Uterus (tissue), 4 donors: Measurements from ENCODE around the gene ARAP2. TPM values are rescaled to one million over a fixed set of nuclear protein-coding genes. Genes with fewer than 3 reads are reported as not detected.

Experiments used
- DNase-seq, 2 donors: peaks; one replicate each; pipeline ENCODE4 v3.0.0-alpha.2; 2019 to 2020
- H3K27ac ChIP-seq, 2 donors: fragments of 200-600 bp; sonication (generic); 1 replicate in 1 of 2; 2 replicates in 1 of 2; pipeline ENCODE4 v1.5.1; 2016 to 2018
- H3K27me3 ChIP-seq, 2 donors: fragments of 200-600 bp; sonication (generic); one replicate each; pipeline ENCODE4 v1.5.1; 2018 to 2019; ENCODE audit warnings: control low read depth in 1 of 2
- H3K36me3 ChIP-seq, 2 donors: fragments of 200-600 bp; sonication (generic); one replicate each; pipeline ENCODE4 v1.5.1; 2019; ENCODE audit warnings: control low read depth in 1 of 2
- H3K4me1 ChIP-seq, 2 donors: fragments of 200-600 bp; sonication (generic); one replicate each; pipeline ENCODE4 v1.5.1; 2018 to 2019; ENCODE audit warnings: control low read depth in 1 of 2
- H3K4me3 ChIP-seq, 2 donors: fragments of 200-600 bp; sonication (generic); 1 replicate in 1 of 2; 2 replicates in 1 of 2; pipeline ENCODE4 v1.5.1; 2018 to 2019; ENCODE audit warnings: mild to moderate bottlenecking in 1 of 2
- H3K9me3 ChIP-seq, 2 donors: fragments of 200-600 bp; sonication (generic); one replicate each; pipeline ENCODE4 v1.5.1; 2019; ENCODE audit warnings: control low read depth in 1 of 2
- POLR2A ChIP-seq, 2 donors: fragments of 450-650 bp; IDR thresholded peaks; one replicate each; pipeline ENCODE4 v1.6.1; 2016; ENCODE audit warnings: antibody characterized with exemption in 2 of 2, mild to moderate bottlenecking in 1 of 2, moderate library complexity in 1 of 2
- intact Hi-C: fragments of 100-400 bp; cut with DNase I; formaldehyde crosslinking; loops from one replicate; pipeline ENCODE4 v1.15.1; 2023; ENCODE audit warnings: low total_unique reads
- total RNA-seq, 4 donors: library from RNA; depleted of rRNA in 3 of 4; stranded (reverse); fragments of >200 nt in 3 of 4; gene quantifications; one replicate each; pipeline versions ENCODE4 v1.1.0 to v1.2.4, GENCODE V29; 2014 to 2023
- TF ChIP-seq, protein P1 (sequence below), 4 experiments: fragments of 200-600 bp in 2 of 4; fragments of 450-650 bp in 2 of 4; sonication (generic) in 2 of 4; IDR thresholded peaks; one replicate each; pipeline ENCODE4 v1.5.1; 2016 to 2019; ENCODE audit warnings: antibody characterized with exemption in 4 of 4, mild to moderate bottlenecking in 2 of 4, moderate library complexity in 1 of 4
- donor health status: DM: yes; HTN: yes; CAD: no.

ARAP2 gene
- total RNA-seq, 4 donors from 2014 or later: 10.5 to 134 (median 27.1) TPM

DNA sequence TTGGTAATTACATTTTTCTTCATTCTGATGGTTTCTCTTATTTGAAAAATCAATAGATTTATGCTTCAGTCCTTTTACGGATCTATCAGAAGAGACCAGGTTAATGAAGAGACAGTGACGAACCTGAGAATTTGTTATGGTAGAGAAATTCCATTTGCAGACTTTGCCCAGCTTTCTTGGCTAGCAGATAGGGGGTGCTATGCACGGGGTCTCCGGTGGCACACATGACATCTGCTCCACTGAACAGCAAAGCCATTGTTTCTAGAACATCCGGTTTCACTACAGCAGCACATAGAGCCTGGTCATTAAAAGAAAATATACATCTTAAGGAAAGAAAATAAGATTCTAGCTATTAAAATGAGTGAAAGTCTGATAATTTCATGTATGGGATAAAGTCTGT is 85.1 kb downstream of the ARAP2 start:
- TF ChIP-seq POLR2A (IDR thresholded peaks at IDR 0.05): no peak
- intact Hi-C loops: no loop called here
- no peak overlapping the region for H3K27ac ChIP-seq
- H3K27me3 ChIP-seq: no peaks in the 10 kb centered on the region
- H3K9me3 ChIP-seq: no peaks in the 10 kb centered on the region
- no peaks in the 10 kb centered on the region for H3K4me1 ChIP-seq
- H3K36me3 ChIP-seq: no peaks in the 10 kb centered on the region
- no peak overlapping the region for H3K4me3 ChIP-seq
- DNase-seq: no peak

DNA sequence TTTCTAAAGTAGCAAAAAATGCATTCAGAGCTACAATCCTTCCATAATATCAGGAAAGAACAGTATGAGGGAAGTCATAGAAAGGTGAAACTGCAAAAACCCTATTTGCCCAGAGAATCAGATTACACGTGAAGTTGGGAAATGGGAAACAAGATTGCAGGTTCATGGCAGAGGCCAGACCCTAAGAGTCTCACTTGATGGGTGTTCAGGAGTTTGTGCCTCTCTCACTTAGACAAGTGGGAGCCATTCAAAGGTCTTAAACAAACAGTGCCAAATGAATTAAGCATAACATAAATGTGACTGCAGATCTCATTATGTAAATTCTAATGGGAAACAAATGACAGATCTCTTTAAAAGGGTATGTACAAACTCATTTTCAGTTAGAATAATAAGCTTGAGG is 91.6 kb downstream of the ARAP2 start:
- intact Hi-C loops: no loop called here
- Histone ChIP-seq H3K9me3 (no peaks in the 10 kb centered on the region), H3K4me1 (no peaks in the 10 kb centered on the region), H3K27me3 (no peaks in the 10 kb centered on the region), H3K4me3 (no peak overlapping the region), H3K27ac (no peak overlapping the region), H3K36me3 (no peaks in the 10 kb centered on the region)
- TF ChIP-seq, protein P1, sequence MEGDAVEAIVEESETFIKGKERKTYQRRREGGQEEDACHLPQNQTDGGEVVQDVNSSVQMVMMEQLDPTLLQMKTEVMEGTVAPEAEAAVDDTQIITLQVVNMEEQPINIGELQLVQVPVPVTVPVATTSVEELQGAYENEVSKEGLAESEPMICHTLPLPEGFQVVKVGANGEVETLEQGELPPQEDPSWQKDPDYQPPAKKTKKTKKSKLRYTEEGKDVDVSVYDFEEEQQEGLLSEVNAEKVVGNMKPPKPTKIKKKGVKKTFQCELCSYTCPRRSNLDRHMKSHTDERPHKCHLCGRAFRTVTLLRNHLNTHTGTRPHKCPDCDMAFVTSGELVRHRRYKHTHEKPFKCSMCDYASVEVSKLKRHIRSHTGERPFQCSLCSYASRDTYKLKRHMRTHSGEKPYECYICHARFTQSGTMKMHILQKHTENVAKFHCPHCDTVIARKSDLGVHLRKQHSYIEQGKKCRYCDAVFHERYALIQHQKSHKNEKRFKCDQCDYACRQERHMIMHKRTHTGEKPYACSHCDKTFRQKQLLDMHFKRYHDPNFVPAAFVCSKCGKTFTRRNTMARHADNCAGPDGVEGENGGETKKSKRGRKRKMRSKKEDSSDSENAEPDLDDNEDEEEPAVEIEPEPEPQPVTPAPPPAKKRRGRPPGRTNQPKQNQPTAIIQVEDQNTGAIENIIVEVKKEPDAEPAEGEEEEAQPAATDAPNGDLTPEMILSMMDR (IDR thresholded peaks at IDR 0.05): no peak
- no peak for TF ChIP-seq POLR2A (IDR thresholded peaks at IDR 0.05)
- DNase-seq: no peak

DNA sequence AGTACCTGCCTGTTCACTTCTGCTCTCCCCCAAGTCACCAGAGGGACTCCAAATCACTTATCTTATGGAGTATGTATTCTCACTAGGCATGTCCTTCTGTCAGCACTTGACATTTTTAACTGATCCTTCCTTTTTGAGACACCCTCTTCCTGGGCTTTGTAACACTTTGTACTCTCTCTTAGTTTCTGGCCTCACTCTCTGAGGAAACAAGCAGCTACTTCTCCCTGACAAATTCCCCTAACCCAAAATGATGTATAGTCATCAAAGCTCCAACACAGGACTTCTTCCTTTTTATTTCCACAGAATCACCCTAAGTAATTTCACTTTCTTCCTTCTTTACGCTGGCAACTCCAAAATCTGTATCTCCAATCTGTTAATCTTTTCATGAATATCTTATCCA is 101.8 kb downstream of the ARAP2 start:
- H3K27ac ChIP-seq: no peak overlapping the region
- no peak for TF ChIP-seq POLR2A (IDR thresholded peaks at IDR 0.05)
- TF ChIP-seq, protein P1 (IDR thresholded peaks at IDR 0.05): no peak
- H3K4me1 ChIP-seq: no peaks in the 10 kb centered on the region
- H3K4me3 ChIP-seq: no peak overlapping the region
- DNase-seq: no peak
- H3K27me3 ChIP-seq: no peaks in the 10 kb centered on the region
- H3K9me3 ChIP-seq: no peaks in the 10 kb centered on the region
- H3K36me3 ChIP-seq: no peaks in the 10 kb centered on the region
- intact Hi-C loops: no loop called here

DNA sequence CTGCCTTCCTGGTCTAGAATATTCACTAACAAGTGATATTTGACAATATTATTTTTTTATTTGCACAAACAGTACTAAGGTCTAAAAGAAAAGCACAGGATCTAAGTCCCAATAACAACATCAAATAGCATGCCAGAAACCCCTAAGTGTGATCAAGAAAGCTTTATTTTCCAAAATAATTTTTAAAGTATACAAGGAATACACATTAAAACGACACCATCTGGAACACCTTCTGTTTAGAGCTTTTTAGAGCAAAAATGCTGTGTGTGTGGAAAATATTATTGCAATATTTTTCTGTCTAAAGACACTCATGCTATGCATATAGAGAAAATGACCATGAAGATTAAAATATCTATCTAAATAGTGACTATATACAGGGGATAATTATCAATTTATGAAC is 103.1 kb downstream of the ARAP2 start:
- intact Hi-C loops: no loop called here
- no peaks in the 10 kb centered on the region for H3K4me1 ChIP-seq

DNA sequence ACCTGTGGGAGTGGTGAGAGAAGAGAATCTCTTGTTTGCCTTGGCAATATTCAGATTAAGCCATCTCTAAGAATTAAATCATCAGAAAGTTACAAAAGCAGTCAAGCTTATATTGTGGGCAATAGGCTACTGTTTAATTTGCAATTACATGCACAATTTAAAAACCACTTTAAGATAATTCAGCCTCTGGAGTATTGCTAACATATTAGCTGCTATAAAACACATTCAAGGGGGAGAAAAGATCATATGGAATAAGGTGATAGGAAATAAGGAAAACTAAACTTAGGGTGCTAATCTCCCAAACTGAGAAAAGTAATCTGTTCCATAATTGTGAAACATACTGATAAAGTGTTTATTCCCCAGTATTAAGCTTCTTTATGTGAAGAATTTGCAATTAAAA is 103.9 kb downstream of the ARAP2 start:
- DNase-seq: no peak
- Histone ChIP-seq H3K27me3 (no peaks in the 10 kb centered on the region), H3K4me1 (no peaks in the 10 kb centered on the region), H3K36me3 (no peaks in the 10 kb centered on the region), H3K9me3 (no peaks in the 10 kb centered on the region), H3K4me3 (no peak overlapping the region), H3K27ac (no peak overlapping the region)
- TF ChIP-seq, protein P1 (IDR thresholded peaks at IDR 0.05): no peak
- no peak for TF ChIP-seq POLR2A (IDR thresholded peaks at IDR 0.05)
- intact Hi-C loops: no loop called here

More for the DNA sequence above, 103.1 kb downstream of the ARAP2 start:
- Histone ChIP-seq H3K4me3 (no peak overlapping the region), H3K27me3 (no peaks in the 10 kb centered on the region), H3K36me3 (no peaks in the 10 kb centered on the region), H3K9me3 (no peaks in the 10 kb centered on the region), H3K27ac (no peak overlapping the region)
- DNase-seq: no peak
- TF ChIP-seq POLR2A (IDR thresholded peaks at IDR 0.05): no peak
- TF ChIP-seq, protein P1 (IDR thresholded peaks at IDR 0.05): no peak

DNA sequence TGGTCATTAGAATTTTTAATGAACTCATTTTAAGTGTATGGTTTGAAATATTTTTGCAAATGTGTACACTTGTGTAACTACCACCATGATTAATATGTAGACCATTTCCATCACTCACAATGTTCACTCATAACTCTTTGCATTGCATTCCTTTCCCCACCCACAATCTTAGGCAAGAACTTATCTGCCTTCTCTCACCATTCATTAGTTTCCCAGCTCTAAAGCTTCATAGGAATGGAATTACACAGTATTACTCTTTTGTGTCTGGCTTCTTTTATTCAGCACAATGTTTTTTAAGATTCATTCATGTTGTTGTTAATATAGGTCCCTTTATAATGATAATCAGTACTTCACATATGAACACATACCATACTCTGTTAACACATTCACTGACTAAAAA is 106.1 kb downstream of the ARAP2 start:
- no peaks in the 10 kb centered on the region for H3K4me1 ChIP-seq
- no peaks in the 10 kb centered on the region for H3K27me3 ChIP-seq
- no peak overlapping the region for H3K4me3 ChIP-seq
- TF ChIP-seq, protein P1 (IDR thresholded peaks at IDR 0.05): no peak
- no peak for TF ChIP-seq POLR2A (IDR thresholded peaks at IDR 0.05)
- H3K36me3 ChIP-seq: no peaks in the 10 kb centered on the region
- no peaks in the 10 kb centered on the region for H3K9me3 ChIP-seq
- DNase-seq: no peak
- intact Hi-C loops: no loop called here
- H3K27ac ChIP-seq: no peak overlapping the region
